NCI-H2227 (cell line): Measurements from ENCODE around the gene SPRR1B.
"Not testable (repeated sequence)": the region's sequence is repeated elsewhere in the genome, so short reads cannot be mapped to it uniquely, and the experiment has no call there.

Experiments used
- DNase-seq: peaks from one replicate; lab custom pipeline; 2025; ENCODE audit not compliant: unreplicated experiment; lab: John Stamatoyannopoulos, UW

The SPRR1B gene

DNA sequence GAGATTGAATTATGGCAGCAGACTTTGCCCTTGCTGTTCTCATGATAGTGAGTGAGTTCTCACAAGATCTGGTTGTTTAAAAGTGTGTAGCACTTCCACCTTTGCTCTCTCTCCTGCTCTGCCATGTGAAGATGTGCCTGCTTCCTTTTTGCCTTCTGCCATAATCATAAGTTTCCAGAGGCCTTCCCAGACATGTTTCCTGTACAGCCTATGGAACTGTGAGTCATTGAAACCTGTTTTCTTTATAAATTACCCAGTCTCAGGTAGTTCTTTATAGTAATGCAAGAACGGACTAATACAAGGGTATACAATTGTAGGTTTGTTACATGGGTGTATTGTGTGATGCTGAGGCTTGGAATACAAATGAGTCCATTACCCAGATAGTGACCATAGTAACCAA lies 4.2 kb downstream of the SPRR1B start:
- no peak for DNase-seq

- DNase-seq = no peak
Measured at GRCh38 chr1:153040950-153041631, 10.1 kb downstream of the SPRR1B start, which contains the start of gene SPRR2D. Gene SPRR2D, minus strand, starts transcription at chr1:153041120. Its CDS starts 774 bp downstream, at chr1:153040346.

DNA sequence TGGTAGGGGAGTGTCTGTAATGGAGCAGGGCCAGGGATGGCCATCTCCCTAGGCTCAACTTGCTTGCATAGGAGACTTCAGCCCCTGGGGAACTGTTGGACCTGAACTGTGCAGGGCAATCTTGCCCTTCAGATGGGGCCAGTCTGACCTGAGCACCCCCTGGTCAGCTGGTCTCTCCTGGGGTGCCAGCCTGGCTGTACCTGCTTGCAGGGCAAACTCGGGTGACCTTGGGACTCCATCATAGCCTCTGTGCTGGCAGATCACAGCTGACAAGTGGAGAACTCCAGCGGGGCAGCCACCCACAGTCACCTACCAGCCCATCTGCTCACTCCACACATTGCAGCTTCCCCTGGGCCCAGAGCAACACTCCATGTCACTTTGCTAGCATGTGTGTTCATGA lies 18.2 kb downstream of the SPRR1B start:
- no peak for DNase-seq

DNA sequence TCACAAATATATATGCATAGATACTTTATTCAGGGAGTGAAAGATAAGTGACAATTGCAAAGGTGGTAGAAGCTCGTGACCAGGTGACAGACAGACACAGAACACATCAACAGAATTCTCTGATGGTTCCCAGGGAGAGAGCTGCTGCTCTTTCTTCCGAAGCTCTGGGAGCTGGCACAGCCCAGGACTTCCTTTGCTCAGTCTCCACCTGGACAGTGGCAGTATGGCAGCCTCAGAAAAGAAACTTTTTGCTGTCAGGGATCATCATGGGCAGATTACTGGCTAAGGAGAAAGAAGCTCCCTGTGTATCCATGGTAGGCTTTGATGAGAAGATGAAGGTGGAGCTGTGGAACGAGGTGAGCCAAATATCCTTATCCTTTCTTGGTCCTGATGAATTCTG lies 25.1 kb downstream of the SPRR1B start:
- not testable (repeated sequence) for DNase-seq

DNA sequence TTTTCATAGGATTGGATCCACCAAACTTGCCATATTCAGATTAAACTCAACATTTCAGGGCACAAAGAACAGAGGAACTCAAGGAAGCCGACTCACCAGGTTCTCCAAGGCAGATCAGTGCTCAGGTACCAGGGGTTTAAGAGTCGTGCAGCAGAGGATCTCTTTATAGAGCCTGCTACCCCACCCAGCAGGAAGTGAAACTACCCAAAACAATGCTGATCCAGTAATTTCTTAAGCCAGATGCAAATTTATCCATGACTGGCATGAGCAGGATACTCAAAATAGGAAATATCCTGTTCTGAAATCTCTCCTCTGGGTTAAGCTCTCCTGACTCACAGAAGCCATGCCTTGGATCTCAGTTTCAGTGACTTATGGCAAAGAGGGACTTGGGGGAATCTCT lies 26.4 kb downstream of the SPRR1B start, which contains the start of gene SPRR2A:
SPRR2A (minus strand) TSS at position 138 of the 400 bp plus-strand sequence. CDS start 777 bp downstream, outside the sequence.
- no peak for DNase-seq

DNA sequence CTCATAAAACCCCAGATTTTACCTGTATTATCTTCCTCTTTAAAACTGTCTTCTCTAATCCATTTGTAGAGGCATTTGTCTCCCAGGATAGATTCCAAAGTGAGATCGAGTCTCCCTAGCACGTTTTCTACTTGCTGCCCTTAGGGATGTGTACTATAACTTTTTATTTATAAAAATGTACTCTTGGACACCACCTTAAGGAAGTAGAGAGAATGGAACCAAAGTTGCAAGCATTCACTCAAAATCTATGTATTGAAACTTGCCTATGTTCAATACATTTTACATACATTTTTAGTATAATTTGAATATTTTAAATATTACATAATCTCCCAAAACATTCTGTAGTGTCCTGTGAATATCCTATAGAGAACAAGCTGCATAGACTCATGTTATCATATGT lies 27.2 kb downstream of the SPRR1B start:
- DNase-seq = no peak

GRCh38 chr1:153058826-153059784 lies 28.1 kb downstream of the SPRR1B start:
- no peak for DNase-seq

GRCh38 chr1:153070243-153070642 lies 39.2 kb downstream of the SPRR1B start:
- no peak for DNase-seq

- no peak for DNase-seq
Measured at GRCh38 chr1:153071511-153071910, 40.5 kb downstream of the SPRR1B start, which contains the start of gene SPRR2B. Gene SPRR2B, minus strand, starts transcription at chr1:153071611. Its CDS starts 772 bp downstream, at chr1:153070839.

DNA sequence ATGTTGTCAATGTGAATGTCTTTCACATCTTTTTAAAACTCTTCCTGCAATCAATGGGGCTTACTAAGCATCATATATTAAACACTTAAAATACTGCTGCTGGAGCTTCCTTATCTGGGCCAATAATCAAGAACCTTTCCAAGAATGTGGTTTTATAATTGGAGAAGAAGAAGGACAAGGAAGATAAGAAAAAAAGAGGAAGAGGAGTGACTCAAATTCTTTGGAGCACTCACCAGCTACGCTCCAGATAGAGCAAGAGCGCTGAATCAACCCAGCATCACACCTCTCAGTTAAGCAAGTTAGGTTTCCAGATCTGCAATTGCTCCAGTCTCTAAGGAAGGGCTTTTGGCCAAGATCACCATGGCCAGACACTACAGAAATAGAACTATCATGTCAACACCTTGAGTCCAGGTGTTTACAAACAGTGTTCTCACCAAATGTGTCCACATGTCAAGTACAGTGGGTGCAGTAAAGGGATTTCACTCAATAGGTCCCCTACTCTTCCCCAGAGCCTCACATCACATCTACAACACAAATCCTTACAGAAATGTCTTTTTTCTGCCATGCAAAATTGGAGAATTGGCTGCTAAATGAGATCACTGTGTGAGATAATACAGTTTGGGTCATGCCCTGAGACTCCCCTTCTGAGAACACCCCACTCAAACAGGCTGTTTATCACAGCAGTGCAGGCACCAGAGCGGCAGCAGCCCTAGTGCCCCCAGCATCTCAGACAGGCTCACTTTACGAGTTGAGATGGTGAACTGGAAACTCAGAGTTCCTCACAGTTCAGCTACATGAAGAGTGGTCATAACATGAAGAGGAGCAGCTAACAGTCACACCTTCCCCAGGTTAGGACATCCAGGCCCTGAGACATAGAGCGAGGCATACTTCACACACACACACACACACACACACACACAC lies 42.1 kb downstream of the SPRR1B start:
- no peak for DNase-seq

- DNase-seq = no peak
Measured at GRCh38 chr1:153081736-153082135, 50.7 kb downstream of the SPRR1B start.
